Measurements from ENCODE around the gene SMIM10L1.

GRCh38 chr12:11166300-11166699 is 4.7 kb upstream of the SMIM10L1 start:
- TF ChIP-seq GATA3 (IDR thresholded peaks at IDR 0.05; ENCODE audit: low read depth, low read length) (no peak), GATA2 (IDR thresholded peaks at IDR 0.05; ENCODE audit: low read depth, low read length) (no peak)
